ENCODE results near the gene NLGN1.
"Not testable (repeated sequence)": the region's sequence is repeated elsewhere in the genome, so short reads cannot be mapped to it uniquely, and the experiment has no call there.

Gene NLGN1

DNA sequence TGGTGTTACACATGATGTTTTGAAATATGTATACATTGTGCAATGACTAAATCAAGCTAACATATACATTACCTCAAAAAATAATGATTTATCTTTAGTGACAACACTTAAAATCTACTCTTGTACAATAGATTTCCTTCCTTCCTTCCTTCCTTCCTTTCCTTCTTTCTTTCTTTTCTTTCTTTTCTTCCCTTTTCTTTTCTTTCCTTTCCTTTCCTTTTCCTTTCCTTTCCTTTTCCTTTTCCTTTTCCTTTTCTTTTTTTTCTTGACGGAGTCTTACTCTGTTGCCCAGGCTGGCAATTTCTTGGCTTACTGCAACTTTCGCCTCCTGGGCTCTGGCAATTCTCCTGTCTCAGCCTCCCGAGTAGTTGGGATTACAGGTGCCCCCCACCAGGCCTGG is 170.5 kb downstream of the NLGN1 start:
- DNase-seq, result no peak

DNA sequence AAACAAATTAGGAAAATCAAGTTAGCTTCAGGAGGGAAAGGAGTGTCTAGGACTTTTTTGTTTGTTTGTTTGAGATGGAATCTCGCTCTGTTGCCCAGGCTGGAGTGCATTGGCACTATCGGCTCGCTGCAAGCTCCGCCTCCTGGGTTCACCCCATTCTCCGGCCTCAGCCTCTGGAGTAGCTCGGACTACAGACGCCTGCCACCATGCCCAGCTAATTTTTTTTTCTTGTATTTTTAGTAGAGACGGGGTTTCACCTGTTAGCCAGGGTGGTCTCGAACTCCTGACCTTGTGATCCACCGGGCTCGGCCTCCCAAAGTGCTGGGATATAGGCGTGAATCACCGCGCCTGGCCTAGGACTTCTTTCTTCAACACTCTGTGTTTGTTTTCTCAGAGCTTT is 171.1 kb downstream of the NLGN1 start:
- DNase-seq, result no peak

DNA sequence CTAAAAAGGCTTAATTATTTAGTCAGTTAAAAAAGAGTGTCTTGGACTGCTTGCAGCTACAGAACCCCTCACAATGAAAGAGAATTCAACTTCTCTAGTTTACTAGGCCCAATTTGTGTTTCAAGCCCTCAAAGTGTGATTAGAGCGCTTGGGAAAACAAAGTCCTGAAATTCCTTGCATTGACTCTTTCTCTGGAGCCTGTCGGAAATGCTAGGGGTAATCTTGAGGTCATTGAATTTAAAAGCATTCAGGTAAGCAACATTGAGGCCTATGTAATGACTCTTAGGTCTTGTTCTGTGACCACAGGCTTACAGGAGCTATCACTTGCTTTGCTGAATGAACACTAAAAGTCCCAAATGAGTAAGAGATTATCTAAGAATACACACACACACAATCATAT is 186.0 kb downstream of the NLGN1 start:
- no peak for DNase-seq

DNA sequence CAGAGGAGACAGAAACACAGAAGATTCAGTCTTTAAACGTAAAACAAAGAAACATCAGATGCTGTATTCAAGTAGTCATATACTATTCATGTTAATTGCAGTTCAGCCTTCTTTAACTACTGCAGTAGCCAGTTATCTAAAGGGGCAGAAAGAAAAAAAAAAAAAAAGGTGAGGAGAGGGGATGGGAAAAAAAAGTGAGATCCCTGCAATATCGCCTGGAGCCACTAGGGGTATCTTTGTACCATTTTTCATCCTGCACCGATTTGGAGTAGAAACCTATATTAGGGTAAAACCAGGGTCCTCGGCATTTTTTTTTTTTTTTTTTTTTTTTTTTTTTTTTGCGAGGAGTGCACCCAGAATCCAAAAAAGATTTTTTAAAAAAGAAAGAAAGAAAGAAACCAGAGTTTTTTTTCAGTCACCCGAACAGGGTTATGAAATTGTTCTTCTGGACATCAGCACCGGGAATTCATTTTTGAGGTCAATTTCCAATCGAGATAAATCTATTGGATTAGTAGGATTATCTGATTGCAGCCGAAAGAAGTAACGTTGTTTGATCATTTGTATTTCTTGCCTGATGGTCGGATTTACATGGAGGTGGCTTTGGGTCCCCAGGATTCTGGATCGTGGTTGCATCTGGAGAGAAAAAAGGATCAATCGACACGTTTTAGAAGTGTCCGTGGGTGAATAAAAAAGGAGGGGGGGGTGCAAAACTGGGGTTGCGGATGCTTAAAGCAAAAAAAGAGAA is 186.7 kb downstream of the NLGN1 start:
- DNase-seq, result no peak

DNA sequence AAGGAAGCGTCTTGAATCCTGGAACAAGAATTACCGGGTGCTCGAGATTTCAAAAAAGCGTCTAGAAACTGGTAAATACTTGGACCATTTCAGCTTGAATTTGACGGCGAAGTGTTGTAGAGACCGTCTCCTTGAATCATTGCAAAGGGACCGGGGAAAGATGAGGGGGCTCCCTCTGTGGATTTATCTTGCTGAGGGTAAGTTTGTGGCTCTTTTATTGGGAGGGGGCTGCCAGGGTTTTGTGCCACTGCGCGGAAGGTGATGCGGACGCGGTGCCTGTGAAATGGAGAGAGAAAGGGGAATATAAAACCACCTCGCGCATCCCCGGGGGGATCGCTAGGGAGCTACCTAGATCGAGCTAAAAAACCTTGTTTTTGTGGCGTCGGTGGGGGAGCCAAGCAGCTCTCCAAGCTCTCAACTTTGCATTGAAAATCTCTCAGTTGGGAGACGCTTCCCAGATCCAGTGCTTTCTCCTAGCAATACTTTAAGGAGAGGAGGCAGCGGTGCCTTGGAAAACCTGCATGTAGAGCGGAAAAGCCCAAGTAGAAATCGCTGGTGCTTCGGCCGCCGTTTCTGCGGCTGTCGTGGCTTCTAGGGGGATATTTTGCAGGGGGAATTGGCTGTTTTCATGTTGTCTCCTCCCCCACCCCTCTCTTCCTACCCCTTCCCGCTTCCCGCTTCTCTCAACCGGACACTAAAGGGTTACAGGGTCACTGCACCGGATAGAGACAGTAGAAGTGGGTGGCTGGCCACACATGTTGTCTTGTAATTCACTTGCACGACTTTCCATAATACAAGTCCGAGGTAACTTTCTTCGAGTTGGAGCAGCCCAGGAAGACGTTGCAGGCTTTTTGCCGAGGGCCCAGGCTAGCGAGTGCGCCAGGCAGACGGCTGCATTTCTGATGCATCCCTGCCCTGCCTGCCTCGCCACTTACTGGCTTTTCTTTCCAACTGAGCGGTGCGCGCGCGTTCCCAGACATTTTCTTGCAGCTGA is 187.6 kb downstream of the NLGN1 start:
- no peak for DNase-seq

DNA sequence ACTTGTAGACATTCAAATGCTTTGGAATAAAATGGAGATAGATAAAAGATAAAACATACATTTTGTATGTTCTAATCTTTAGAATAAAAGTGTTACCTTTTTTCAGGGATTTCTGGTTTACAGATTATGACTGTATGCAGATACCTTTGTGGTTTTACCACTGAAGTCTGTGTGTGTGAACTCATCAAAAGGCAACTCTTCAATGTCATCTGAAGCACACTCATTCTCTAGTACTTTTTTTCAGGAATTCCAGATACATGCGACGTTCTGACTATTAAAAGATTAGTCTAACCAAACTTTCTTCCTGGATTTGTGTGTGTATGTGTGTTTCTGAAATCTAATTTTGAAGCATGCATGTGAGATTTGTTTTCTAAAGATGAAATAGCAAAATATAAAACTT is 188.6 kb downstream of the NLGN1 start:
- DNase-seq, result no peak

DNA sequence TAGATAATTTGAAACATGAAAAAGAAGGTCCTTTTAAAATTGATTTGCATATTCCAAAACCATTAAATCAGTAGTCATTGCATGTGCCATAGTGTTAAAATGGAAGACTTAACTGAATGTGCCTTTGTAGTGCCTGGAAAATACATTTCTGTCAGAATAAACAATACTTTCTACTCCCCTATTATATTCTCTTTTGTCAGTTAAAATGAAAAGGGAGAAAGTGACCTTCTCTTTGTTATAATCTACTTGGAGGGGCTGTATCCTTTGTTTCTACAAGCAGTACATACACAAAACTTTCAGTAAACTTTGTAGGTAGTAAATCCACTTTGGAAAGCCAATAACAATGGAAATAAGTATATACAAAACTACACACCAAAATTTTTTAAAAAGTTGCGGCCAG is 189.5 kb downstream of the NLGN1 start:
- DNase-seq, result no peak

DNA sequence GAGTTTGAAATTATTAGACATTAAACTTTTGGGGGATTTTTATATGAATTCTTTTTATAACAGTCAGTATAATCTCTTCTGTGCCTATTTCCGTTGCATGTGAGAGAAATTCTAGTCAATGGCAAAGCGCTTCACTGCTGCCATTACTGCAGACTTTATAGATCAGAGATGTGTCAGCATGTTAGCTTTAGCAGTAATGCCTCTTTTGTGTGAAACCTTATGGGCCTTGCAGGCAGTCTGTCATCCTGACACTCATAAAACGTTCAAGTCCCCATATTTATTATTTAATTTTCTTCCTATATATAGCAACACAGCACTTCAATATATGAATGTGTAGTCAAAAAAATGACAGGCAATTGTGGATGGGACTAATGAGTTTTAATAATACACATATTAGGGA is 191.0 kb downstream of the NLGN1 start:
- DNase-seq, result no peak

DNA sequence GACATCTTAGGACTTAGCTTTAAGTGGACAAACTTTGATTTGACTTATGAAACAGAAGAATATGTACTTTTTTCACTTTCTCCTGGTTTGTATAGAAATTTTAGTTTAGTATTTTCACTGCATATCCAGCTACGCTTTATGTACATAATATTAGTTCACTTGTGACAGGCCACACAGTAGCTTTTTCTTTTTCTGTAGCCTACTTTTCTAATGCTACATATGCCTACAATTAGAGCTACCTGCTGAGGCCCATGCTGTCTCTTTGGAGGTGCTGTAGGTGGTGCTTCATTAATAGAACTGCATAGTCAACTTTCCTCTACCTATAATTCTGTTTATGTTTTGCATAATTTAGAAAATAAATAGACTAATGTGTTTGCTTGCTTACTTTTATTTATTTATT is 191.6 kb downstream of the NLGN1 start:
- no peak for DNase-seq

DNA sequence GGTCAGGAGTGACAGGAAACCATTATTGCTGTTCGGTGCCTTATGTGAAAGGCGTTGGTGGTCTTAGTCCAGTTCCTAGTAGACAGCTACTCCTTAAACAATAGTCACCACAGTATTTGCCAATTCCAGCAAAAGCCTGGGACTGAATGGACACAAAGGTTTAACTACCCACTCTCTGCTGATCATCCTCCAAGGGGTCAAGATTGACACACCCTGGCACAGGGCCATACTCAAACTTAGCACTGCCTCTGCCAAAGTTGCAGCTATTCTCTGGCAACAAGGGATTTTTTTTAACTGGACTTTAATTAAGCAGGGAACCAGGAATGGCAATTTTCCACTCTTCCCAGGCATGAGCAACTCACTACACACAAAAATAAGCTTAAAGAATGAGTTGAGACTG is 193.9 kb downstream of the NLGN1 start:
- DNase-seq, result no peak

DNA sequence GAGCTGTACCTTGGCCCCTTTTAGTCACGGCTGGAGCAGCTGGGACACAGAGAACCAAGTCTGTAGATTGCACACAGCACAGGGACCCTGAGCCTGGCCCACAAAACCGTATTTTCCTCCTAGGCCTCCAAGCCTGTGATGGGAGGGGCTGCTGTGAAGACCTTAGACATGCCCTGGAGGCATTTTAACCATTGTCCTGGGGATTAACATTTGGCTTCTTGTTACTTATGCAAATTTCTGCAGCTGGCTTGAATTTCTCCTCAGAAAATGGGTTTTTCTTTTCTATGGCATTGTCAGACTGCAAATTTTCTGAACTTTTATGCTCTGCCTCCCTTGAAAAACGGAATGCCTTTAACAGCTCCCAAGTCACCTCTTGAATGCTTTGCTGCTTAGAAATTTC is 197.3 kb downstream of the NLGN1 start:
- DNase-seq, result not testable (repeated sequence)

DNA sequence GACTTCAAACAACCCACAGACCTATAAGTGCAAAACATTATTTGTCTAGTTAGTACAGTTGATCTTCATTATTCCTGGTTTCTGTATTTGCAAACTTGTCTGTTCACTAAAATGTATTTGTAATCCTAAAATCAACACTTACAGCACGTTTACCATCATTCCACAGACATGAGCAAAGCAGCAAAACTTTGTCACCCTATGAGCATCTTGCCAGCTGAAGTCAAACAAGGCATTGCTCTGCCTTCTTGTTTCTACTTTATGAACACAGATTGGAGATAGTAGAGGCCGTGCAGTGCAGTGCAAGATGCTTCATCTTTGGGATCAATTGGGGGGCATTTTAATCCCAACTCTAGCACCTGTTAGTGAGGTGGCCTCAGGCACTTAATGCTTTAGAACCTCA is 202.1 kb downstream of the NLGN1 start:
- no peak for DNase-seq

DNA sequence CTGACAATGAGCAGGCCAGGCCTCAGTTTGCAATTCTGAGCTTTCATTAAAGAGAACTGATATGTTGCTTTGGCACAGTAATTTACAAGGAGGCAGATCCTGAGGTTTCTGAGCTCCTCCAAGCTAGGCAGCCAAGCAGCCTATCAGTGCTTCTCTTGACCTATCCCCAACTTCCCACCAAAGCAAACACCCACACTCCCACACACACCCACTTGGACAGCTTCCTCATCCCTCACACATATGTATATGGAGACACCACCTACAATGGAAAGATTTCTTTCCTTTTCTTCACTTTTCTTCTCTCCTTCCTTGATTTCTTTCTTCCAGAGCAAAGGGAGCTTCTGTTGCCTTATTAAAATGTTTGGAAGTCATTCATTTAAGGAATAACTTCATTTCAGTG is 217.0 kb downstream of the NLGN1 start:
- DNase-seq, result no peak

DNA sequence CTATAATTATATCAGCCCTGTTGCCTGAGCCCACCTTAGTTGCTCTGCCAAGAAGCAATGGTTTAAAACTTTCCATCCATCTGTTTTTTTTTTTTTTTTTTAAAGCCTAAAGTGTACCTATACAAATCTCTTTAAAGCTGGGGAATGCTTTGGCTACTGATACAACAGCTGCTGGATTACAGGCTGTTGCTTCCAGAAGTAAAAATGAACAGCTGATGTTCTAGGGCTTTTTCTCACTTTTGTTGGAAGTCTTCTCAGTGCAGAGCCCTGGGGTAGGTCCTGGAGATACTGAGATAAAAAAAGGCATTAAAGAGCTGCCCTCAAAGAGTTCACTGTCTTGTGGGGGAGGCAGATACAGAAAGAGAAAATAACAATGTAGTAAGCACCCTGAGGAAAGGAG is 218.1 kb downstream of the NLGN1 start:
- no peak for DNase-seq

DNA sequence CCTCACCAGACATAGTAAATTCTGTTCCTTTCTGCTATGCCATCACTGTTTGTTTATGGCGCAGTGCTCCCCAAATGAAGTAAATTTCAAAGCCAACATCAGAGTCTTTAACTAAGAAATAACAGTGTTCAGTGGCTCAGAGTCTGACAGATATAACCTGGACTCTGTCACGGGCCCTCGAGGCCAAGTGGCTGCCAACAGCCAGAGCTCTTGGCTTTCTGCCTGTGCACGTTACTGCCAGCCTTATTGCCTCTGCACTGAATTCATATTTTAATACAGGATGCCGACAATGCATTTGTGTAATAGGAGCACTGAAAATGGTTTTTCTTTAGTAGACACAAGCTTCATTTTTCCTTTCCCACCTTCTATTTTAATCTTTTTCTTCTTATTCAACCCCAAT is 219.9 kb downstream of the NLGN1 start:
- no peak for DNase-seq

DNA sequence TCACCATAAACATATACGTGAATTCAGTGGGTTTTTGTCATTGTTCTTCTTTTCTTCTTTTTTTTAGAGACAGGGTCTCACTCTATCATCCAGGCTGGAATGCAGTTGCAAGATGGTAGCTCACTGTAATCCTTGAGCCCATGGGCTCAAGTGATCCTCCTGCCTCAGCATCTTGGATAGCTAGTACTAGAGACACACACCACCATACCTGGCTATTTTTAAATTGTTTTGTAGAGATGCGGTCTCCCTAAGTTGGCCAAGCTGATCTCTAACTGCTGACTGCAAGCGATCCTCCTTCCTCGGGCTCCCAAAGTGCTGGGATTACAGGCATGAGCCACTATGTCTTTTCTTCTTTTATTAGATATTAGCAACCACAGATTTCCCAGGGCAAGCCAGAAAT is 220.6 kb downstream of the NLGN1 start:
- DNase-seq, result no peak

DNA sequence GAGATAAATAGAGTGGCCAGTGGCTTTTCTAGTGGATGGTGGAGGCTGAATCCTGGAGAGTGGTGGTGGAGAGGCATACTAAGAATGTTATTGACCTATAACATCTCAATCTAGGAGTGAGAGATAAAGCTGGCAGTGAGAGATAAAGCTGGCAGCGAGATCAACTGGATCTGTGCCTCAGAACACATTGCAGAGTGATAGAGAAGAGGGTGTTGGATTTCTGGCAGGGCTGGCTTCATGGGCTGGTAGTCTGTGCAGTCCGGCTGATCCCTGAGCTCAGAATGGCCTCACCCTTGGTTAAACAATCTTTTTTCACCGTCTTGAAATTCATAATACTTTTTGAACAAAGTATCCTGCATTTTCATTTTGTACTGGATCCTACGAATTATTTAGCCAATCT is 221.2 kb downstream of the NLGN1 start:
- DNase-seq, result no peak

DNA sequence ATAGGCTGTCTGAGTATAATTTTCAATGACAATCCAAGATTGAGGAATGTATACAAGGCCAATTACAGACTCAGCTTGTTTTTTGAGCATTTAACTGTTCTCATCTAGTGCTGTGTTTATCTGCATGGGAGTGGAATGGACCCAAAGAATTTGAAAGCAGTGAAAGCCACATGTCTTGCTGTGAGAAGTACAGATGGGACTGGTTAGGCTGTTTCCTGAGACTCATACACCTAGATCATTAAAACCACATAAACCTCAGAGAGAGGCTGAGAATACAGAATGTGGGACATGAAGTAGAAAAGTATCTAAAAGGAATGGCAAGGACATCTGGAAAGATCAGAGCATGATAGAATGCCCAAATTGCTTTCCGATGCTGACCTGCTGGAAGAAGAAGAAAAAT is 224.6 kb downstream of the NLGN1 start:
- DNase-seq, result no peak

DNA sequence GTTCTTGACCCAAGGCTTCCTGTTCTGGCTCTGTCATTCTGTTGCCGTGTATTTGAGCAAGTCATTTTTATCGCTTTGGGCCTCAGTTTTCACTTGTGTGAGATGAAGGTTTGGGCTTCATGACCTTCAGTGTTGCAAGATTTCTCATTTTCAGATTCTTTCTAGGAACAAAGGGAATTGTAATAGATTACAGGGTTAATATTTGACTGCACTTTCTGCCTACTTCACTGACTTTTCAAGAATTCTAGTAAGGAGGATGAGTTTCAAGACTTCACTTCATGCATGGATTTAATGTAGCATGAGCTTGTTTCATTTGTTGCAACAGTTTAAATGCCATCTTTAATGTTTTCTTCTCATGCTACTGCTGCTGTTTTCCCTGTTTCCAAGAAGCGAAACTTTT is 226.5 kb downstream of the NLGN1 start:
- no peak for DNase-seq

DNA sequence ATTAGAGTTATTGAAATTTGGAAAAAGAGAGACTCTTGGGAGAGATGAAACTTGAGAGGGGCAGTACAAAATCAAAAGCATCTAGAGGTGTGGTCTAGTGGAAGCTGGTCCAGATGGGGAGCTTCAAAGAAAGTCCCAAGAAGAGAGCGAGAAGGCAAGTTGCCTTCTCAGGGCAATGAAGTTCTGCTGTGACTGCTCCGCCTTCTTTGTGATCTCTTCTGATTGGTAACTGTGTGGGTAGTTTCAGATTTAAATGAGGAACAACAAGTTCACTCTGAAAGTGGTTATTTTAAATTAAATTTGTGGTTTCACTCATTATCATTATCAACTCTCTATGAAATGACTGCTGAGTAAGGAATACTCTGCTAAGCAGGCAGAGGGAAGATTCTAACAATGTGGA is 233.3 kb downstream of the NLGN1 start:
- no peak for DNase-seq

DNA sequence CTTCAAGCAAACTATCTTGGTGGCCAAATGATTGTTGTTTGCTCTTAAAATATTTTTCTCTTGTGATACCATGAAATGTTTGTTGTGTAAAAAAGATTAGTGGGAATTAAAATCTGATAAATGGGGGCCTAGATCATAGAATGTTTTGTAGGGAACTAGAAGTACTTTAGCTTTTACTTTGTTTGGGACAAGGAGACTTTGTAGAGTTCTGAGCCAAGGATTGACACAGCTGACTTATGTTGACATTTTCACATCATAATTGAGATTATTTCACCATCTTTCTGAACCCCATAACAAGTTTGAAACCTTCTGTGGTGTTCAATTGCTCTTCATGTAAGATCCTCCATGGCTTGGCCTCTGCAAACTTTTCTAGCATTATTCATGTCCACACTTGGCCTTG is 235.4 kb downstream of the NLGN1 start:
- no peak for DNase-seq

DNA sequence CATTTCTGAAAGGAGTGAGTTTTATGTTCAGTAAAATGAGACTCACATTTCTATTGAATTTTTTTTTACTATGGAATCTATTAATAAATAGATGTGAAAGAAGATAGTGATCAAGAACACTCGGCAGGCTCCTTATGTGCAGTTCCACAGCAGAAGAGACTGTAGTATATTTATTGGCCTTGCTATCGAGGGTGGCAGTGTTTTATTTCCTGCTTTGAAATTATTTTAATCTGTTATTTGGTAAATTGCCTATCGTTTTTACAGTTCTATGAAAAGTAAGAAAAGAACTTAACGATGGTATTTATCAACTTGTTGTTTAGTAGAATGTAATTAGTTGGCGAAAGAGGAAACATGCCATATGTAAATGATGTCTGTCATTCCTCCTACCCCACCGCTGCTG is 238.3 kb downstream of the NLGN1 start:
- no peak for DNase-seq

DNA sequence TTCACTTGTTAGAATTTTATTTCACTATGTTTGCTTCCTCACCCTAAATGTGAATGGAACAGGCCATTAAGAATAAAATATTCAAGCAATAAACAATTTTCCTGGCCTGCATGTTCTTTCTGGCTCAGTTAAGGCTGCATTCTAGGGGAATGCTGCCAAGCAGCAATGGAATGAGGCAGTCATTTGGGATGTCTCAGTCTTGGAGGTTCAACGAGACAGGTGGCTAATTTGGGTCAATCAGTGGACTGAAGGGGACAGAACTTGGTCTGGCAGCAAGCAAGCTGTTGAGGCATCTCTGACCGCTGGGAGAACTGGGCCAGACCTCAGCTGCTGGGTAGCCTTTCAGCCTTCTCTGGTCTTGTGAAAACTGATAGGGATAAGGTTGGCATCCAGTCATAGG is 241.6 kb downstream of the NLGN1 start:
- no peak for DNase-seq

DNA sequence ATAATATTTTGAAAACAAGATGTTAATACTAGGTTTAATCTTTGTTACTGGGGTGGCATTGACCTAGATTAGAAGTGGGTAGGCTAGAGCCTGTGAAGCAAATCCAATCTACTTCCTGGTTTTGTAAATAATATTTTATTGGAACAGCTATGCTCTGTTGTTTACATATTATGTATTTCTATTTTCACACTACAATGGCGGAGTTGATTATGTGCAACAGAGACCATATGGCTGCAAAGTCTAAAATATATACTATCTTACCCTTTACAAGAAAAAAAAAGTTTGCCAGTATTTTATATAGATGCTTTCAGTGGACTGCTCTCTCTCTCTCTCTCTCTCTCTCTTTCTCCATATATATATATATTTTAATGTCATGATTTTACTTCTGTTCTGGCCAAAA is 244.2 kb downstream of the NLGN1 start:
- DNase-seq, result no peak
